Ovary (tissue), 3 donors: ENCODE data around the gene ARID5B.

Experiments used
- POLR2A ChIP-seq: fragments of 450-650 bp; IDR thresholded peaks from one replicate; pipeline ENCODE4 v1.6.1; 2017; ENCODE audit warnings: antibody characterized with exemption, mild to moderate bottlenecking, moderate library complexity
- TF ChIP-seq, protein P1 (sequence below), 3 donors: fragments of 450-650 bp in 2 of 3; fragments of 200-600 bp in 1 of 3; IDR thresholded peaks; one replicate each; pipeline versions ENCODE4 v1.5.1 to v1.8.0; 2016 to 2022; ENCODE audit warnings: antibody characterized with exemption in 3 of 3, mild to moderate bottlenecking in 1 of 3
- donor health status: DM: no; HTN: no; CAD: no.

DNA sequence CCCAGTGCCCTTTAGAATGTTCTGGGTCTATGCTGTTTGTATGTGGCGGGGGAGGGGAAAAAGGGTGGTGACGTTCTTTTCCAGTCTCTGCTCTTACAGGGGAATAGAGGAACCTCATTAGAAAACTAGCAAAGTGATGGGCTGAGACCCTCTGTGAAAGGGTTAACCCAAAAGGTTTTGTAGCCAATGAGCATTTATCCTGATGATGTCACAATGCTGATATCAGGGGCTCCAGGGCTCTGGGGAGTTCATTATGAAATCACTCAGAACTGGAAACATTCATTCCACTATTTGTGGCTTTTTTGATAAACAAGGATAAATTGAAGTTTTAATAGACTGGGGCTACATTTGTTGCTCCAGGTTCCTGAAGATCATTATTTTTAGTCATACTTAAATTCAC lies 71.7 kb downstream of the ARID5B start:
- TF ChIP-seq, protein P1, sequence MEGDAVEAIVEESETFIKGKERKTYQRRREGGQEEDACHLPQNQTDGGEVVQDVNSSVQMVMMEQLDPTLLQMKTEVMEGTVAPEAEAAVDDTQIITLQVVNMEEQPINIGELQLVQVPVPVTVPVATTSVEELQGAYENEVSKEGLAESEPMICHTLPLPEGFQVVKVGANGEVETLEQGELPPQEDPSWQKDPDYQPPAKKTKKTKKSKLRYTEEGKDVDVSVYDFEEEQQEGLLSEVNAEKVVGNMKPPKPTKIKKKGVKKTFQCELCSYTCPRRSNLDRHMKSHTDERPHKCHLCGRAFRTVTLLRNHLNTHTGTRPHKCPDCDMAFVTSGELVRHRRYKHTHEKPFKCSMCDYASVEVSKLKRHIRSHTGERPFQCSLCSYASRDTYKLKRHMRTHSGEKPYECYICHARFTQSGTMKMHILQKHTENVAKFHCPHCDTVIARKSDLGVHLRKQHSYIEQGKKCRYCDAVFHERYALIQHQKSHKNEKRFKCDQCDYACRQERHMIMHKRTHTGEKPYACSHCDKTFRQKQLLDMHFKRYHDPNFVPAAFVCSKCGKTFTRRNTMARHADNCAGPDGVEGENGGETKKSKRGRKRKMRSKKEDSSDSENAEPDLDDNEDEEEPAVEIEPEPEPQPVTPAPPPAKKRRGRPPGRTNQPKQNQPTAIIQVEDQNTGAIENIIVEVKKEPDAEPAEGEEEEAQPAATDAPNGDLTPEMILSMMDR (IDR thresholded peaks at IDR 0.05), result no peak
- TF ChIP-seq POLR2A, result no peak
